Left ventricle myocardium superior (tissue), 1 donor: ENCODE data around the gene VSIR. TPM values are rescaled to one million over a fixed set of nuclear protein-coding genes. Genes with fewer than 3 reads are reported as not detected.
A peak's percentile ranks its signal among the peaks of the same experiment; 100 is the strongest.

Source experiments
- ATAC-seq: fragments of 200-7000 bp; cut with Tn5 transposase; one replicate; pipeline ENCODE4 v1.9.1; 2020; ENCODE audit warnings: mild to moderate bottlenecking, moderate library complexity
- DNase-seq: peaks from one replicate; pipeline ENCODE4 v3.0.0-alpha.2; 2020
- intact Hi-C: fragments of 100-400 bp; cut with micrococcal nuclease; formaldehyde crosslinking; loops from one replicate; pipeline ENCODE4 v1.11.0; 2022
- microRNA-seq: library from miRNA; unstranded; fragments of <30 nt; microRNA quantifications from one replicate; pipeline ENCODE4 v1.2.0, GENCODE V29; 2020; ENCODE audit warnings: borderline number of aligned reads
- total RNA-seq: library from RNA; stranded (reverse); fragmentation: NEBNext Ultra II Directional; extraction: Animal tissue kit (Norgen Biotek cat#: 25700); gene quantifications from one replicate; pipeline ENCODE4 v1.2.1, GENCODE V29; 2021
- donor health status: DM: no; HTN: yes; CAD: no; lungs with severe emphysema.

VSIR gene
- total RNA-seq, 1 donor from 2014 or later = 127 TPM

GRCh38 chr10:71706216-71707121 is 66.9 kb downstream of the VSIR start:
- ATAC-seq (no peak), DNase-seq (no peak)
- intact Hi-C loops = loop anchor here (10.0 kb wide), 1 partner anchor 322 kb away; no protein-coding TSS in a partner anchor

GRCh38 chr10:71705582-71705981 is 67.7 kb downstream of the VSIR start:
- ATAC-seq (no peak), DNase-seq (no peak)
- intact Hi-C loops = loop anchor here (10.0 kb wide), 1 partner anchor 321 kb away; no protein-coding TSS in a partner anchor

- intact Hi-C loops = loop anchor here (10.0 kb wide), 1 partner anchor 320 kb away; no protein-coding TSS in a partner anchor
- DNase-seq = no peak
- ATAC-seq = no peak
These were observed 68.5 kb downstream of the VSIR start for GRCh38 chr10:71704816-71705215.

- DNase-seq (no peak), ATAC-seq (no peak)
- intact Hi-C loops = loop anchor here (10.0 kb wide), 1 partner anchor 319 kb away; no protein-coding TSS in a partner anchor
These were observed 69.7 kb downstream of the VSIR start for GRCh38 chr10:71703577-71703976.

- ATAC-seq (no peak), DNase-seq (no peak)
- intact Hi-C loops = loop anchor here (10.0 kb wide), 1 partner anchor 317 kb away; no protein-coding TSS in a partner anchor
These were observed 71.7 kb downstream of the VSIR start for GRCh38 chr10:71701496-71702132.

GRCh38 chr10:71700731-71701368 is 72.5 kb downstream of the VSIR start:
- DNase-seq (no peak), ATAC-seq (peak; percentile 62)
- intact Hi-C loops = loop anchor here (10.0 kb wide), 1 partner anchor 316 kb away; no protein-coding TSS in a partner anchor

GRCh38 chr10:71698737-71699136 is 74.6 kb downstream of the VSIR start:
- no peak for ATAC-seq
- DNase-seq = no peak
- intact Hi-C loops = no loop called here

GRCh38 chr10:71697938-71698709 is 75.2 kb downstream of the VSIR start:
- DNase-seq (no peak), ATAC-seq (no peak)
- intact Hi-C loops = no loop called here

Small RNA genes within 50 kb of the gene (microRNA-seq; reads per million reads assigned to microRNA genes)
- gene MIR7152 = not detected

Other genes with a start within 250 kb of the VSIR start
- gene C10orf105, start 53.7 kb downstream of the VSIR start, total RNA-seq = 0.07 TPM
- 1,798 TPM for gene PSAP, start 77.7 kb upstream of the VSIR start, total RNA-seq
- 18.5 TPM for gene CHST3, start 190.9 kb upstream of the VSIR start, total RNA-seq